ENCODE results near the gene WDR62.

DNA sequence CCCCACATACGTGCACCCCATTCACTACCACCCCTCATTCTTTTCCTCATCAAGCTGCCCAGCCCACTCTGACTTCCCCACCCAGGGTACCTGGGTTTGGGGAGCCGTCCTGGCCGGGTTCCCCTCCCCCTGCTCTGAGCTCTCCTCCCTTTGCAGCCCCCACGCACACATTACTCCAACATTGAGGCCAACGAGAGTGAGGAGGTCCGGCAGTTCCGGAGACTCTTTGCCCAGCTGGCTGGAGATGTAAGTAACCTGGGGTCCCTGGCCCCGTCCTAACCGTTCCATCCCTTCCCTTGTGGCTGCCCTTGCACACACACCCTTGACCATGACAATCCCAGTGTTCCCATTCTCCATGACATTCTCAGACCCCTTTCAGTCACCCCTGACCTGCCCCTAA lies 87.8 kb downstream of the WDR62 start:
- TF ChIP-seq, protein P1, sequence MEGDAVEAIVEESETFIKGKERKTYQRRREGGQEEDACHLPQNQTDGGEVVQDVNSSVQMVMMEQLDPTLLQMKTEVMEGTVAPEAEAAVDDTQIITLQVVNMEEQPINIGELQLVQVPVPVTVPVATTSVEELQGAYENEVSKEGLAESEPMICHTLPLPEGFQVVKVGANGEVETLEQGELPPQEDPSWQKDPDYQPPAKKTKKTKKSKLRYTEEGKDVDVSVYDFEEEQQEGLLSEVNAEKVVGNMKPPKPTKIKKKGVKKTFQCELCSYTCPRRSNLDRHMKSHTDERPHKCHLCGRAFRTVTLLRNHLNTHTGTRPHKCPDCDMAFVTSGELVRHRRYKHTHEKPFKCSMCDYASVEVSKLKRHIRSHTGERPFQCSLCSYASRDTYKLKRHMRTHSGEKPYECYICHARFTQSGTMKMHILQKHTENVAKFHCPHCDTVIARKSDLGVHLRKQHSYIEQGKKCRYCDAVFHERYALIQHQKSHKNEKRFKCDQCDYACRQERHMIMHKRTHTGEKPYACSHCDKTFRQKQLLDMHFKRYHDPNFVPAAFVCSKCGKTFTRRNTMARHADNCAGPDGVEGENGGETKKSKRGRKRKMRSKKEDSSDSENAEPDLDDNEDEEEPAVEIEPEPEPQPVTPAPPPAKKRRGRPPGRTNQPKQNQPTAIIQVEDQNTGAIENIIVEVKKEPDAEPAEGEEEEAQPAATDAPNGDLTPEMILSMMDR (IDR thresholded peaks at IDR 0.05) = no peak
- TF ChIP-seq POLR2A (IDR thresholded peaks at IDR 0.05) (no peak), POLR2AphosphoS5 (IDR thresholded peaks at IDR 0.05) (no peak), EP300 (IDR thresholded peaks at IDR 0.05) (no peak)
